Suppressor macrophage treated with lipopolysaccharide for 4 hours (primary cell): ENCODE data around the gene NOP10.
"Not testable (repeated sequence)": the region's sequence is repeated elsewhere in the genome, so short reads cannot be mapped to it uniquely, and the experiment has no call there.

Source experiments
- DNase-seq: peaks from one replicate; pipeline ENCODE4 v3.0.0-alpha.2; 2020

NOP10 gene

DNA sequence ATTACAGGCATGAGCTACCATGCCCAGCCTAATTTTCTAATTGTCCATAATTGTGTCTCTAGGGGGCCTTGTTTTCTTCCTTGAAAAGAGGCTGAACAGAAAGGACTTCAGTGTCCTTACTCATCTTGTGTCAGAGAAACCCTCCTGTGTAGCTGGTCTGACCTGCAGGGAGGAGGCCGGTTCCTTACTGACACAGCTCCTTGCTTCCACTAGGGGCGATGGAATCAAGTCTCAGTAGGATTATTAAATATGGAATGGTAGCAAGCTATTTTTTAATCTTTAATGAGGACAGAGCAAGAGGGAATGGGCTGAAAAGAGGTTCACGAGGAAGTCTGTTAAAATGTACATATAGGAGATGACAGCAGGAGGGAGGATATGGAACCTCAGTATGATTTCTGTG, 15.4 kb upstream of the NOP10 start:
- DNase-seq: no peak

GRCh38 chr15:34357653-34358052, 14.7 kb upstream of the NOP10 start:
- no peak for DNase-seq

DNA sequence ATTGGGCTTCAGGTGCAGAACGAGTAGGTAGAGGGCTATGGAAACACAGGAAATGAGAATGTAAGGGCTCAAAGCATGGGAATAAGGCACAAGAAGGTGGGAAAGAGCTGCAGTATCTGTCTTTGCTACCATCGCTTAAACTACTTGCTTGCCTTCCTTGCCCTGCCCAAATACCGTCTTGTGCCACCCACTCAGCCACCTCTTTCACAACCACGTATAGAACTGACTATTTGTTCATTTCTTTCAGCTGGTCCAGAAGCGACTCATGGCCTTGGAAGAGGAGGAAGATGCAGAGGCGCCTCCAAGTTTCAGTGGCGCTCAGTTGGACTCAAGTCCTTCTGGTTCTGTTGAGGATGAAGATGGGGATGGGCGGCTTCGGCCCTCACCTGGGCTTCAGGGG, 12.3 kb upstream of the NOP10 start:
- no peak for DNase-seq

GRCh38 chr15:34354286-34354685, 11.3 kb upstream of the NOP10 start:
- no peak for DNase-seq

DNA sequence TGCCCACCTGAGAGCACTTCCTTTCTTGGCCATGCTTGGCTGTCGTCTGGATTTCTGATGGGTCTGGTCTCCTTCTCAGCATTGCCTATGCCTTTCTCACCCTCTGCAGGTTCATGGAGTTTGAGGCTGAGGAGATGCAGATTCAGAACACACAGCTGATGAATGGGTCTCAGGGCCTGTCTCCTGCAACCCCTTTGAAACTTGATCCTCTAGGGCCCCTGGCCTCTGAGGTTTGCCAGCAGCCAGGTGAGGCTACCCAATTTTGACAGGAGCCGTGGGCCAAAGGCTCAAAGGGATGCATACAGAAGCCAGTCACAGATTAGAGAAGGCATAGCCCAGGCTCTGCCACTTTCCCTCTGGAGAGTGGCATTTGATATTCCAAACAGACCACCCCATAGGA, 10.7 kb upstream of the NOP10 start:
- no peak for DNase-seq

DNA sequence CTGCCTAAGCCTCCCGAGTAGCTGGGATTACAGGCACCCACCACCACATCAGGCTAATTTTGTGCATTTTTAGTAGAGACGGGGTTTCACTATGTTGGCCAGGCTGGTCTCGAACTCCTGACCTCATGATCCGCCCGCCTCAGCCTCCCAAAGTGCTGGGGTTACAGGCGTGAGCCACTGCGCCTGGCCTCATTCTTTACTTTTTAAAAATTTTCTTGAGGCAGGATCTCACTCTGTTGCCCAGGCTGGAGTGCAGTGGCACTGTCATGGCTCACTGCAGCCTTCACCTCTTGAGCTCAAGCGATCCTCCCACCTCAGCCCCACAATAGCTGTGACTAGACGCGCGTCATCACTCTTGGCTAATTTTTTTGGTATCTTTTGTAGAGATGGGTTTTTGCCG, 10.1 kb upstream of the NOP10 start:
- not testable (repeated sequence) for DNase-seq

DNA sequence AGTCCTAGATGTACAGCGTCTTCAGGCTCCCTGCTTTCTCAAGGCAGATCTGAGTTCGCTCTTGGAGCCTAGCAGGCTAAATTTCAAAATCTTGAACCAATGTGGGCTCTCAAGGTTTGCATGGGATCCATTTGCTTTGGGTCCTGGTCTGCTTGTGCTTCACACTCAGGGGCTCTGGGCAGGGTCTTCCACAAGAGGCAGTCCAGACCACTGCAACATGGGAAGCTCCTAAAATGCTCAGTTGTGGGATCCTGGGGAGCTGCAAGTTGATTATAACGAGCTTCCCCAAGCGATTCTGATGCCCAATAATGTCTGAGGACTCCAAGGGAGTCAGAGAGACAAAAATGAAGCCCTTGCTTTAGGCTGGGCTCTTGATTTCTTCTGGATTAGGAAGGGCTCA, 6.8 kb upstream of the NOP10 start:
- DNase-seq: no peak

- no peak for DNase-seq
Measured at GRCh38 chr15:34348735-34349300, 5.9 kb upstream of the NOP10 start.

- no peak for DNase-seq
Measured at GRCh38 chr15:34347951-34348638, 5.2 kb upstream of the NOP10 start.

DNA sequence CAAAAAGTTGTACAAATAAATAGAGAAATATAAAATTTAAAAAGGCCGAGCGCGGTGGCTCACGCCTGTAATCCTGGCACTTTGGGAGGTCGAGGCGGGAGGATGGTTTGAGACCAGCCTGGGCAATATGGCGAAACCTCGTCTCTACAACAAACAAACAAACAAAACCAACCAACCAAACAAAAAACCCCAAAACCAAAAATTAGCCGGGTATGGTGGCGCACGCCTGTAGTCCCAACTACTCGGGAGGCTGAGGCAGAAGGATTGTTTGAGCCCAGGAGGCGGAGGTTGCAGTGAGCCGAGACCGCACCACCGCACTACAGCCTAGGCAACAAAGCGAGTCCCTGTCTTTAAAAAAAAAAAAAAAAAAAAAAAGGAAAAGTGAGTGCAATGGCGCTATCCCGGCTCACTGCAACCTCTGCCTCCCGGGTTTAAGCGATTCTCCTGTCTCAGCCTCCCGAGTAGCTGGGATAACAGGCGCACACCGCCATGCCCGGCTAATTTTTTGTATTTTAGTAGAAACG, 661 bp downstream of the NOP10 start:
- DNase-seq: not testable (repeated sequence)

DNA sequence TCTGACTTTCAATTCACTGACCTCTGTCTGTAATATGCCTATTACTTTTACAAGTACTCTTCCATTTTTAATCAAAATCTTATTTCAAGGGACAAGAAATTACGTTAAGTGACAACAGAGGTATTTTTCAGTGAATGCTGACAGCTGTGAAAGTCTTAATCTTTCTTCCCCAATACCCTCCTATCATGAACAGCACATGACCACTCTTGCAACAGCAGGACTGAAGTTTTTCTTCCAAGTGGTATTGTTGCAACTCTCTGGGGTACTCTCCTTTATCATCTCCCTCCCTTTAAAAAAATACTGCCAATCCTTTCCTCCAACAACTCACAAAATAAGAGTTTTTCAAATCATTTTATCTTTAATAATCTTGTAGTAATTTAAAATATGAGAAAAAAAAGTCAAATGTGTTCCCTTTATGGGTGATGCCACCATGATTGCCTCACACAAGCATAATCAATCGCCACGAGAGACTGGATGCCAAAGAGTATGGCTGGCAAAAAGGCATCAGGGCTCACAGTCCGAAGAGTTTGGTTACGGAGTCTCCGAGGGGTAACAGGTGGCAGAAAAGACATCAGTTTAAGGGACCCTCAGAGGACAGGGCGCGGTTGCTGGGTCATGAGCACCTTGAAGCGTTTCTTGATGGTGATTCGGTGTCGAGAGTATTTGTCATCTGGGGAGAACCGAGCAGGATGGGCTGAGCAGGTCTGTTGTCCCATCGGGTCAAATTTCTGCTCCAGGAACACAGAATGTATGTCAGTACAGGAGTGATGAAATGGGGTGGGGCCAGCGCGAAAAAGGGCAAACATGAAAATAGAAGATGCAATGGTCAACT, 1.3 kb downstream of the NOP10 start:
- DNase-seq: no peak

DNA sequence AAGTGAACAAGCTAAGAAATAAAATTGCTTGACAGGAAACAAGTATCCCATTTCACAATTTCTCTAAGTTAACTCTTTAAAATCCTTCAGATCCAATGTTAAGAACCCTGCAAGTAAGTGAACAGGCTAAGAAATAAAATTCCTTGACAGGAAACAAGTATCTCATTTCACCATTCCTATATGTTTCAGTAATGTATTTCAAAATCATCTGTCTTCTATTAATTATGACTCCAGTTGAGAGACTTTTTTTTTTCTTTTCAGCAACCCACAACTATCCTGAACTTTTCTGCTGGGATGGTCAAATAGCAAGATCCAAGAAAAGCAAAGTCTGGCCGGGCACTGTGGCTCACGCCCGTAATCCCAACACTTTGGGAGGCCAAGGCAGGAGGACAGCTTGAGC, 3.0 kb downstream of the NOP10 start:
- DNase-seq: no peak

DNA sequence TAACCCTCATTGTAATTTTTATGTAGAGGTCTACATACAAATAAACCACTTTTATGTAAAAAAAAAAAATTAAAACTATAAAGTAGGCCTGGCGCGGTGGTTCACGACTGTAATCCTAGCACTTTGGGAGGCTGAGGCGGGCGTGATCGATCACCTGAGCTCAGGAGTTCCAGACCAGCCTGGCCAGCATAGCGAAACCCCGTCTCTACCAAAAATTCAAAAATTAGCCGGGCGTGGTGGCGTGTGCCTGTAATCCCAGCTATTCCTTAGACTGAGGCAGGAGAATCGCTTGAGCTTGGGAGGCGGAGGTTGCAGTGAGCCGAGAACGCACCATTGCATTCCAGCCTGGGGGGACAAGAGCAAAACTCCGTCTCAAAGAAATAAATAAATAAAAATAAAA, 4.6 kb downstream of the NOP10 start:
- no peak for DNase-seq

GRCh38 chr15:34337557-34338306, 5.2 kb downstream of the NOP10 start, which contains the start of gene SLC12A6:
TSS of gene SLC12A6 (minus strand) at chr15:34337781. CDS start at chr15:34336680, 1,101 bp downstream.
- DNase-seq: peak; percentile 96

DNA sequence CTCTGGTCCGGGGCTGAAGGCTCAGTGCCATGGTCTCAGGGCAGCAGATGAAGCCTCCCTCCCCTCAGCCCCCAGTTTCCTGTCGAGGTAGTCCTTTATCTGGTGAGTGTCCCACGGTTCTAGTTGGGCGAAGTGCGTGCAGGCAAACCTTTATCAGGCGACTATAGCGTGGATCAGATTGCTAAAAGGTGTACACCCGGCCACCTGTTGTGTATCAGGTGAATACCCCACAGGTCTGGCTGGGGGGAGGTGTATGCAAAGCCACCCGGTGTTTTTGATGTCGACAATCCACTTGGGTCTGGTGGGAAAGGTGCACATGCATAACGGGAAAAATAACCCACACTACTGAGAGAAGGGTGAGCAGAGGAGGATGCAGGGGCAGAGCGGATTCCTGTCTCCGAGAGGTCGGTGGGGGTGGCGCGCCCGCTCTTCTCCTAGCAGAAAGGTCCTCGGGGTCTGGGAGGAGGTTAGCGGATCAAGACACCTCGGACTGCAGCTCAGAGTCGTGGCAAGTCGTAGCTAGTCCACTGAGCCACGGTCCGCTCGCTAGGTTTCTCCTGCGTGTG, 5.9 kb downstream of the NOP10 start:
- DNase-seq: no peak

DNA sequence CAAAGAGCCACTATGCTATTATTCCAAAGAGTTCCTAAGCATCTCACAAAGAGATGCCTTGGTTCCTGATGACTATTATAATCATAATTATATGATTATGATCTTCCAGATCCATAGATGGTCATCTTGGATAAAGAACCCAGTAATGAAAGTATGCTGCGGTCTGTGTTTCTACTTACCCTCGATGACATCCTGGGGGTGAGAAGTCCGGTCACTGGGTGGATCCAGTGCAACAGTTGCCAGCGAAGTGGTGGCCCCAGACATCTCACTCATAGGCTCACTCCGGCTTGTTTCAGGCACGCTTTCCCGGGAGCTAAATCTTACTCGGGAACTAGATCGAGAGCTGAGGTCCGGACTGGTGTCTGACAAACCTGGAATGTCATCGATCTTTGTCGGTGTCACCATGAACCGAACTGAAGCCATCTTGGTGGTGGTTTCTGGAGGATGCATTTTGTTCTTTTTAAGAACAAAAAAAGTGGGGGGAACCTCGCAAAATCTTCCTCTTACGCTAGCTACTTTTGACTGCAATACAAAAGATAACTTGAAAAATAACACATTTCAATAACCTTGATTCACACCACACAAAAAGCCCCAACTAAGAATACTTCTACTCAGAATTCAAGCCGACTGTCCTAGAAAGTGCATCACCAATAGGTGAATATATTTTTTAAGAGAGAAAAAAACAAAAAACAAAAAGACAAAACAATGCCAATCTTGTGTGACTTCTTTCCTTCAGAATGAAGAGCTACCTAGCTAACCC, 6.5 kb downstream of the NOP10 start:
- peak; percentile 49 for DNase-seq

- DNase-seq: peak; percentile 84
Measured at GRCh38 chr15:34335176-34336032, 7.5 kb downstream of the NOP10 start.

- DNase-seq: no peak
Measured at GRCh38 chr15:34334672-34335071, 8.3 kb downstream of the NOP10 start.

GRCh38 chr15:34332553-34333120, 10.3 kb downstream of the NOP10 start:
- no peak for DNase-seq

GRCh38 chr15:34331809-34332208, 11.1 kb downstream of the NOP10 start:
- no peak for DNase-seq

DNA sequence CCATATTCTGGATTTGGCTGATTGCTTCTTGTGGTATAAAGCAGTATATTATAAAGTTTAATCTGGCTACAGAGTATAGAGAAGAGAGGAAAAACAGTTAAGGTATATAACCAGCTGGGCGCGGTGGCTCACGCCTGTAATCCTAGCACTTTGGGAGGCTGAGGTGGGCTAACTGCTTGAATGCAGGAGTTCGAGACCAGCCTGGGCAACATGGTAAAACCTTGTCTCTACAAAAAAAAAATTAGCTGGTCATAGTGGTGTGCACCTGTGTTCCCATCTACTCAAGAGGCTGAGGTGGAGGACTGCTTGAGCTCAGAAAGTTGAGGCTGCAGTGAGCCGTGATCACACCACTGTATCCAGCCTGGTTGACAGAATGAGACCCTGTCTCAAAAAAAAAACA, 12.7 kb downstream of the NOP10 start:
- DNase-seq: no peak
